ENCODE results near the gene TMEM258.

TMEM258 gene

GRCh38 chr11:61754534-61755482, 37.6 kb downstream of the TMEM258 start:
- DNase-seq: no peak

GRCh38 chr11:61753672-61754071, 38.7 kb downstream of the TMEM258 start:
- DNase-seq: no peak

GRCh38 chr11:61752925-61753521, 39.4 kb downstream of the TMEM258 start:
- no peak for DNase-seq

- DNase-seq: peak; percentile 16
Observed at GRCh38 chr11:61752117-61752924, 40.1 kb downstream of the TMEM258 start, which contains the start of gene MYRF. TSS of gene MYRF (plus strand) at chr11:61752636. CDS start at chr11:61752745, 109 bp downstream.

GRCh38 chr11:61751384-61751783, 41.0 kb downstream of the TMEM258 start:
- no peak for DNase-seq

- no peak for DNase-seq
Observed at GRCh38 chr11:61750631-61751273, 41.6 kb downstream of the TMEM258 start.

GRCh38 chr11:61749591-61750217, 42.7 kb downstream of the TMEM258 start:
- DNase-seq: no peak

GRCh38 chr11:61747967-61748285, 44.5 kb downstream of the TMEM258 start:
- DNase-seq: no peak

GRCh38 chr11:61747192-61747966, 45.0 kb downstream of the TMEM258 start:
- no peak for DNase-seq

GRCh38 chr11:61746442-61747191, 45.8 kb downstream of the TMEM258 start:
- no peak for DNase-seq

GRCh38 chr11:61745781-61746441, 46.5 kb downstream of the TMEM258 start:
- DNase-seq: no peak

GRCh38 chr11:61744609-61745156, 47.7 kb downstream of the TMEM258 start:
- no peak for DNase-seq

- DNase-seq: no peak
Observed at GRCh38 chr11:61744181-61744580, 48.2 kb downstream of the TMEM258 start.

GRCh38 chr11:61743486-61744095, 48.8 kb downstream of the TMEM258 start:
- no peak for DNase-seq

- DNase-seq: no peak
Observed at GRCh38 chr11:61742391-61742790, 50.0 kb downstream of the TMEM258 start.

- no peak for DNase-seq
Observed at GRCh38 chr11:61739966-61740365, 52.4 kb downstream of the TMEM258 start.

- no peak for DNase-seq
Observed at GRCh38 chr11:61739413-61739812, 53.0 kb downstream of the TMEM258 start.

All from NCI-H1105 treated with DMSO at 0.1 percent for 48 hours (cell line).